Hindlimb muscle (tissue), 1 donor: ENCODE results near the gene MTG2. TPM values are rescaled to one million over a fixed set of nuclear protein-coding genes. Genes with fewer than 3 reads are reported as not detected.

ENCODE experiments used
- DNase-seq: peaks from one replicate; pipeline ENCODE4 v3.0.0-alpha.2; 2013
- polyA plus RNA-seq: library from polyadenylated mRNA; unstranded; fragments of 120-200 nt; gene quantifications from one replicate; pipeline ENCODE4 v1.2.1, GENCODE V29; 2013; ENCODE audit not compliant: insufficient read length

Gene MTG2
- polyA plus RNA-seq, 1 donor, result 35.7 TPM

GRCh38 chr20:62163485-62163865 is 19.4 kb upstream of the MTG2 start:
- DNase-seq, result no peak

- no peak for DNase-seq
Observed at GRCh38 chr20:62163986-62164762, 18.7 kb upstream of the MTG2 start.

DNA sequence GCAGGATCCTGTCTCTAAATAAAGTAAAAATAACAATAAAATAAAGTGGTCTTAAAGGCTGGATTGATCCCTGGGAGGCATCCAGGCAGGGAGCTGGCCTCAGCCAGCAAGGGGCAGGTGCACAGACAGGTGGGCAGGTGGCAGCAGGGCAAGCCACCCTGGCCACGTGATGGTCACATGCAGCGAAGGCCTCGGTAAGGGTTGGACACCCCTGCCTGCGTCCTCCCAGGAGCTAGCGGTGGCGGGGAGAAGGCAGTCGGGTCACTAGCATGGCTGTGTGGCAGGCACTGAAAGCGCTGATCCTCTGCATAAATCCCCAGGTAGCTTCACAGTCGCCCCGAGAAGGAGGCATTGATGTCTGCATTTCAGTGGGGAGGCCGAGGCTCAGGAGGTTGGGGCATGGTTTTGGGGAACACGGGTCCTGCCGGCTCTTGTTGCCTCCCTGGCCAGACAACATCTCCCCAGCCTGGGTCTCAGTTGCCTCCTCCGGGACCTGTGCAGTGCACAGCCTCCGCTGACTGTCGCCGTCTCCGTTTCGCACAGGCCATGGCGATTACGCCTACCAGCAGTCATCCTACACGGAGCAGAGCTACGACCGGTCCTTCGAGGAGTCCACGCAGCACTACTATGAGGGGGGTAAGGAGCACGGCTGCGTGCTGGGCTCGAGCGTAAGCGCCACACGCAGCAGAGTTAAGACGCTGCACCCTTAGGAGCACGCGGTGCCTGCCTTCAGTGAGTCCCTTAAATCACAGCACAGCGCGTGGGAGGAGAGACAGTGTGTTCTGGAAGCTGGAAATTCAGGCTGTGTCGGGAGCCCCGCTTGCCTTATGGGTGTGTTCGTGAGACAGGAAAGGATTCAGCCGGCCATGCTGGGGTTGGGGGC is 17.7 kb upstream of the MTG2 start:
- no peak for DNase-seq

DNA sequence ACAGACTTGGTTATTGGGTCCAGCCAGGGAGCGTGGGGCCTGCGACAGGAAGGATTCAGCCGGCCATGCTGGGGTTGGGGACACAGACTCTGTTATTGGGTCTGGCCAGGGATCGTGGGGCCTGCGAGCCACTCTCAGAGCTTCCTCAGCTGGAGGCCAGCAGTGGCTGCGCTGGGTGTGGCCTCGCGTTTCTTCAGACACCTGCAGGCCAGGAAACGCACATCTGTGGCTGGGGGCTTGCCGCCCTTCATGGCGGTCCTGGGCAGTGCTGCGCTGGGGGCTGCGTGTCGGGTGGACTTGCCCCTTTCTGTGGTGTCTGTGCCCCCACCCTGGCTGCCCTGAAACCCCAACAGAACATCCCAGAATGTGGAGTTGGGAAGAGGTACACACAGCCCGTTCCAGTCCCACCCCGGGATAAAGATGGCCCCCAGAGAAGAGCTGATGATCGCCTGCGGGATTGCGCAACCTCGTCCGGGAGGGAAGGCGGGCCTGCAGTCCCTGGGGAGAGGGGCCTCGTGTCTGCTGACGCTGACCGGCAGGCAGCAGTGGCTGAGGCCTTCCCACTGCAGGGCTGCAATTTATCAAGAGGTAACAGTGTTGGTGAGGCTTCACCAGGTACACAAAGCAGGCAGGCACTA is 16.9 kb upstream of the MTG2 start:
- no peak for DNase-seq

- DNase-seq, result no peak
Observed at GRCh38 chr20:62167474-62167873, 15.4 kb upstream of the MTG2 start.

DNA sequence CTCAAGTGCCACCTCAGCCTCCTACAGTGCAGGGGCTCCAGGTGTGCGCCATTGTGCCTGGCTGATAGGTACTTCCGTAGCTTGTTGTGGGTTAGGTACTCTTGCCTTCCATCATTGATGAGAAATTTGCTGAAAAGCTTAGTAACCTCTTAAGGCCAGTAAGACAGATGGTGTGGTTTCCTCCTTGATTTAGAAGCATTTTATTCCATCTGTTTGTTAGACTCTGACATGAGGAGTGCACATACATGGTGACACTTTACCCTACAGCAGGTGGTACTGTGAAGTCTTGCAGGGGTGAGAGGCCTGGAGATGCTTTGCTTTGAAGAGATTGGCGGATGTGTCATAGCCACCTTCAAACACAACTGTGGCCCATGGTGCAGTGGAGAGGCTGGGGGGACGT is 14.8 kb upstream of the MTG2 start:
- no peak for DNase-seq

DNA sequence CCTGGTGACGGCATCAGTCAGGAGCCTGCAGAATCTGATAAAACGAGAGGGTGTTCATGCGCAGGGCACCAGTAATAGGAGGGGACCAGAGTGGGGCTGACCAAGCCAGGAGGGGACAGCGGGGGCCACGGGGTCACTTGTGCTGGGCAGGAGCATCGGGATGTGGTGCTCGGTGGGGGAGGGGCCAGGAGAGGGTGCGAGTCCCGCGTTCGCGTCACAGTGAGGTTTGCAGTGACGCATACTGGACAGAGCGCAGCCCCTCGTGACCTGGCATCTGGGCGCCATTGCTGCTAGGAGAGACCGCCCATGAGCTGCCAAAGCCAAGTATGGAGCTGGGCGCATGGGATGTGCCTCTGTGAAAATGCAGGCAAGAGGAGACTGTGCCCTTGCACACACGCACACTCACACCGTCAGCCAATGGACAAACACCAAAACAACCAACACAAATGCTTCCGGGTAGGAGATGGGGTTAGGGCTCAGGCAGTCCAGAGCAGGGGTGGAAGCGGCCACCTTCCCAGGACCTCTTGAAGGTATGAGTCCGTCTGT is 13.9 kb upstream of the MTG2 start:
- no peak for DNase-seq

DNA sequence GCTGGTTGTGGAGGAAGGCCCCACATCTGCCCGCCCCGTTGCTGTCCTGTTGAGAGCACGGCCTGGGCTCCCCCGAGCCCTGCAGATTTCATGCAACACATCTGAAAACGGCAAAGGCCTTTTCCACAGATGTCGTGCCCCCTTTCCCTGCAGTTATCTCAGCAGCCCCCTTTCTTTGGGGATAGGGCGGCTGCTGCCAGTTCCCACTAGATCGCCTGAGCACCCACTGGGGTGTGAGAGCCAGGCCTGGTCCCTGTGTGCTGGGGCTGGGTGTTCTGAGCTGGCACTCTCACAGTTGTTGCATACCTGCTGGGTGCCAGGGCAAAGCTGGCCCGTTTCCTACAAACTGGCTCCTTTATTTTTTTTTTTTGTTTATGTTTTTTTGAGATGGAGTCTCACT is 12.3 kb upstream of the MTG2 start:
- DNase-seq, result no peak

DNA sequence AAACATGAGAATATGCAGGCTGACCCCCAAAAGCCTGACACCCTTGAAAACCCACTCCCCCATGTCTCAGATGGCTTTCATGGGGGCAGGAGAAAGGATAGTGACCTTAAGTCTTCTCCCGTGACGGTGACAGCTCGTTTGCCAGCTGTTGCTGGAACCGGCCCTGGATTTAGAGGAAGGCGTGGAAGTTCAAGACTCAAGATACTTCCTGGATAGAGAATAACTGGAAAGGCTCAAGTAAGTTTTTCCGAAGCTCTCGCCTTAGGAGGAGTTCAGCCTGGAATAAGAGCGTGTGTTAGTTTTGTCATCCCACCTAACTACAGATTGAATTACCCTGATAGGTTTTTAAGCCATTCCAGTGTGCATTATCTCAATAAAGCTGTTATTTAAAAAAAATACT is 11.6 kb upstream of the MTG2 start:
- no peak for DNase-seq

- no peak for DNase-seq
Observed at GRCh38 chr20:62172666-62173065, 10.2 kb upstream of the MTG2 start.

- DNase-seq, result no peak
Observed at GRCh38 chr20:62174021-62174804, 8.6 kb upstream of the MTG2 start.

GRCh38 chr20:62174870-62175624 is 7.8 kb upstream of the MTG2 start:
- DNase-seq, result no peak

DNA sequence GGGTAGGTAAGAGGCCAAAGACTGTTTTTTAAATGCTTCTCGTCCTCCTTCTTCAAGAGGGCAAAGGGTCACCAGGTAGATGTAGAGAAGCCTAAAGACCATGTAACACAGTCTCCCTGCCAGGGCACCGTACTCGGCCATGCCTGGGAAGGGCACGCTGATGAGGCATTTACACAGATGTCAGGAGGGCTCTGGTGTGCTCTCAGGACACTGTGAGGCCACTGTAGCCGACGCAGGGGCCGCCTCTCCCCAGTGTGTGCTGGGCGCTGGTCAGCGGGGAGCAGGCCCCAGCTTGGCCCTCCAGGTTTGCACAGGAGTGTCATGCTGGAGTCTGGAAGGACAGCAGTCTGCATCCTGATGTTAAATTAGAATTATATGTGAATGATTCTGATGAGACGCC is 7.1 kb upstream of the MTG2 start:
- DNase-seq, result no peak

- DNase-seq, result no peak
Observed at GRCh38 chr20:62176866-62177265, 6.0 kb upstream of the MTG2 start.

- DNase-seq, result no peak
Observed at GRCh38 chr20:62177307-62177706, 5.5 kb upstream of the MTG2 start.

GRCh38 chr20:62178316-62179161 is 4.3 kb upstream of the MTG2 start:
- no peak for DNase-seq

DNA sequence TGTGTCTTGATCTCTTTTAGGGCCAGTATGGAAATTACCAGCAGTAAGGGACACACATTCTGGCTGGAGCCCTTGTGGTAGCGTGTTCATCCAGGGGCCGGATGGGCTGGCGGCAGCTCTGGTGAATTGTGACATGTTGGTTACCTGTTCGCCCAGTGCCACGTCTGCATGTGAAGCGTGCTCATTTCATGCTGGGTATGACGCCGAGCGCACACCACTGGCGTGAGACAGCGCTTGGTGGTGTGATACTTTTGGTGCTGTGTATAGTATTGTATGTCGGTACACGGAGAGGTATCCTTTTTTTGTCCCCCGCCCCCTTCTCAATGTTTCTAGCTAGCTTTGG is 3.7 kb upstream of the MTG2 start:
- DNase-seq, result no peak

DNA sequence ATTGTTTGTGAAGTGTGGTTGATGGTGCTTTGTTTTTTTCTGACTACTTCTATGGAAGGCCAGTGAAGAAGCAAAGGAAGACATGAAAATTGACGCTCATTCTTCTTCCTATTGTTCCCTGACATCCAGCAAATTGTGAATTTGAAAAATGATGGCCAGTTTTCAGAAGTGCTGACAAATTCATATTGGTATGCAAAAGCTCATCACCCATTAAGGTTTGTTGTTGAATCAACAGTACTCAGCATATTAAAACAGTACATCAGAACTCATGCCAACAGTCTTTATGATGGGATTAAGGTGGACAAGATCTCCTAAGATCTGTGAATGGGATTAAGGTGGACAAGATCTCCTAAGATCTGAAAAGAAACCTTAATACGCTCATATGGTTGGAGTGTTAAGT is 1.0 kb upstream of the MTG2 start:
- no peak for DNase-seq

- DNase-seq, result no peak
Observed at GRCh38 chr20:62183426-62184142, 756 bp downstream of the MTG2 start.

- no peak for DNase-seq
Observed at GRCh38 chr20:62186096-62186426, 3.2 kb downstream of the MTG2 start.
